Measurements from ENCODE around the gene PRR12. TPM values are rescaled to one million over a fixed set of nuclear protein-coding genes. Genes with fewer than 3 reads are reported as not detected.

PRR12 gene
- total and polyA plus RNA-seq, 2 donors from 2014 or later = 4.9 to 27.4 TPM

- Histone ChIP-seq H3K36me3 (ENCODE audit: control insufficient read depth in 2 of 3, insufficient read depth in 3 of 3, low read length in 3 of 3) (peaks cover 2 to 14% (median 10%) of the 10 kb centered on the region in 3 donors), H3K27ac (ENCODE audit: low read depth in 2 of 2, low read length in 2 of 2) (no peak overlapping the region)
Measured at GRCh38 chr19:49552749-49553148, 38.2 kb upstream of the PRR12 start.

GRCh38 chr19:49553451-49554271, 37.3 kb upstream of the PRR12 start:
- H3K27me3 ChIP-seq (ENCODE audit: control insufficient read depth, insufficient read depth, low read length) = no peaks in the 10 kb centered on the region
- peaks cover 2 to 17% (median 15%) of the 10 kb centered on the region in 3 donors for H3K36me3 ChIP-seq (ENCODE audit: control insufficient read depth in 2 of 3, insufficient read depth in 3 of 3, low read length in 3 of 3)
- no peak for DNase-seq
- intact Hi-C loops (cut with DNase I) = no loop called here
- H3K9ac ChIP-seq (ENCODE audit: low read length in 3 of 3) = no peak overlapping the region
- no peaks in the 10 kb centered on the region for H3K9me3 ChIP-seq (ENCODE audit: control insufficient read depth in 2 of 3, insufficient read depth in 1 of 3, low read length in 3 of 3)
- H3K4me1 ChIP-seq (ENCODE audit: control insufficient read depth in 2 of 3, insufficient read depth in 2 of 3, low read depth in 1 of 3, low read length in 3 of 3) = peaks cover 0 to 2% (median 0%) of the 10 kb centered on the region in 3 donors
- no peak overlapping the region for H3K4me3 ChIP-seq (ENCODE audit: low read length in 3 of 3)
- TF ChIP-seq CTCF (IDR thresholded peaks at IDR 0.05; ENCODE audit: borderline replicate concordance, extremely low read depth, insufficient read depth) = no peak
- FAIRE-seq = no peak
- H3K27ac ChIP-seq (ENCODE audit: low read depth in 2 of 2, low read length in 2 of 2) = no peak overlapping the region

More at GRCh38 chr19:49552749-49553148, 38.2 kb upstream of the PRR12 start:
- intact Hi-C loops (cut with DNase I) = no loop called here
- Histone ChIP-seq H3K9ac (ENCODE audit: low read length in 3 of 3) (no peak overlapping the region), H3K4me3 (ENCODE audit: low read length in 3 of 3) (no peak overlapping the region), H3K4me1 (ENCODE audit: control insufficient read depth in 2 of 3, insufficient read depth in 2 of 3, low read depth in 1 of 3, low read length in 3 of 3) (peaks cover 0 to 2% (median 0%) of the 10 kb centered on the region in 3 donors), H3K27me3 (ENCODE audit: control insufficient read depth, insufficient read depth, low read length) (no peaks in the 10 kb centered on the region), H3K9me3 (ENCODE audit: control insufficient read depth in 2 of 3, insufficient read depth in 1 of 3, low read length in 3 of 3) (no peaks in the 10 kb centered on the region)
- DNase-seq (no peak), FAIRE-seq (no peak)
- TF ChIP-seq CTCF (IDR thresholded peaks at IDR 0.05; ENCODE audit: borderline replicate concordance, extremely low read depth, insufficient read depth) = no peak

DNA sequence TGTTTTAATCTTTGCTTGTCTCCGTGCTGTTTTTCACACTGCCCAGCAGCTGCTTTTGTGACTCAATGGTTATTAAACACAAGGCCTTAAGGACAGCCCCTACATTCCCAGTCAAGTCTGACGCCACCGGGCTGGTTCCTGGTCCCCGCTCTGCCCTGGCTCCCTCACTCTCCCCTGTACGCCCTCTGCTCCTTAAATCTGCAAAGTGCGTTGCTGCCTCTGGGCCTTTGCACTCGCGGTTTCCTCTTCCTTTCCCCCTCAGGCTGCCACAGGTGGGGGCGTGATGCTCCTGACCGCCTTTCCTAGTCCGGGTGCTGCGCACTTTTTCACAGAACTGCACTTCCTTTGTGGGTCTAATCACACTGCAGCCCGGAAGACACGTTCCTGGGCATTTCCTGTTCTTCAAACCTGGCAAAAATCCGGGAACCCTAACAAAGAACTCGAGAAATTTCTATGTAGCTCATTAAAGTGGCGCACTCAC, 36.2 kb upstream of the PRR12 start:
- Histone ChIP-seq H3K9ac (ENCODE audit: low read length in 3 of 3) (no peak overlapping the region), H3K27ac (ENCODE audit: low read depth in 2 of 2, low read length in 2 of 2) (no peak overlapping the region), H3K4me1 (ENCODE audit: control insufficient read depth in 2 of 3, insufficient read depth in 2 of 3, low read depth in 1 of 3, low read length in 3 of 3) (peaks cover 0 to 2% (median 0%) of the 10 kb centered on the region in 3 donors), H3K4me3 (ENCODE audit: low read length in 3 of 3) (no peak overlapping the region), H3K27me3 (ENCODE audit: control insufficient read depth, insufficient read depth, low read length) (no peaks in the 10 kb centered on the region), H3K36me3 (ENCODE audit: control insufficient read depth in 2 of 3, insufficient read depth in 3 of 3, low read length in 3 of 3) (peaks cover 2 to 25% (median 15%) of the 10 kb centered on the region in 3 donors), H3K9me3 (ENCODE audit: control insufficient read depth in 2 of 3, insufficient read depth in 1 of 3, low read length in 3 of 3) (no peaks in the 10 kb centered on the region)
- DNase-seq (peak in 1 of 5 donors; percentile 29), FAIRE-seq (no peak)
- no peak for TF ChIP-seq CTCF (IDR thresholded peaks at IDR 0.05; ENCODE audit: borderline replicate concordance, extremely low read depth, insufficient read depth)
- intact Hi-C loops (cut with DNase I) = no loop called here
